Immature natural killer cell (primary cell): ENCODE data around the gene GNPTAB. TPM values are rescaled to one million over a fixed set of nuclear protein-coding genes. Genes with fewer than 3 reads are reported as not detected.
"Not testable (repeated sequence)": the region's sequence is repeated elsewhere in the genome, so short reads cannot be mapped to it uniquely, and the experiment has no call there.

Experiments
- DNase-seq, 3 donors: peaks; one replicate each; pipeline ENCODE4 v3.0.0; 2022; ENCODE audit warnings: mixed read lengths in 1 of 3
- H3K27ac Mint-ChIP-seq, 6 donors: one replicate each; pipeline ENCODE4 v1.8.0; 2020; ENCODE audit warnings: mixed read lengths in 6 of 6, mild to moderate bottlenecking in 5 of 6, inconsistent platforms in 4 of 6, moderate library complexity in 3 of 6
- H3K27me3 Mint-ChIP-seq, 3 donors: one replicate each; pipeline ENCODE4 v1.8.0; 2020 to 2021; ENCODE audit warnings: low read depth in 3 of 3, mild to moderate bottlenecking in 3 of 3, mixed read lengths in 3 of 3, moderate library complexity in 3 of 3, inconsistent platforms in 1 of 3
- H3K36me3 Mint-ChIP-seq, 3 donors: one replicate each; pipeline ENCODE4 v1.8.0; 2020; ENCODE audit warnings: mixed read lengths in 3 of 3, inconsistent platforms in 2 of 3, mild to moderate bottlenecking in 2 of 3
- H3K4me1 Mint-ChIP-seq, 2 donors: one replicate each; pipeline ENCODE4 v1.8.0; 2020; ENCODE audit warnings: inconsistent platforms in 2 of 2, mild to moderate bottlenecking in 2 of 2, mixed read lengths in 2 of 2, moderate library complexity in 1 of 2
- H3K4me3 Mint-ChIP-seq, 5 donors: one replicate each; pipeline ENCODE4 v1.8.0; 2020; ENCODE audit warnings: mild to moderate bottlenecking in 5 of 5, mixed read lengths in 5 of 5, inconsistent platforms in 3 of 5, moderate library complexity in 3 of 5
- H3K9me3 Mint-ChIP-seq, 6 donors: one replicate each; pipeline ENCODE4 v1.8.0; 2020; ENCODE audit warnings: mild to moderate bottlenecking in 6 of 6, mixed read lengths in 6 of 6, inconsistent platforms in 4 of 6, moderate library complexity in 3 of 6
- polyA plus RNA-seq, 3 donors: library from polyadenylated mRNA; unstranded; fragments of 300-500 nt; fragmentation: Illumina TruSeq; gene quantifications; one replicate each; pipeline ENCODE4 v1.2.3, GENCODE V29; 2021

The GNPTAB gene
- polyA plus RNA-seq, 3 donors from 2014 or later = 155 to 253 (median 185) TPM

GRCh38 chr12:101859664-101860607 is 29.2 kb upstream of the GNPTAB start:
- DNase-seq = no peak
- no peak overlapping the region for H3K27ac Mint-ChIP-seq
- H3K9me3 Mint-ChIP-seq = peaks cover 0 to under 1% (median 0%) of the 10 kb centered on the region in 6 donors
- no peaks in the 10 kb centered on the region for H3K36me3 Mint-ChIP-seq
- peaks cover 0 to 1% (median 0%) of the 10 kb centered on the region in 3 donors for H3K27me3 Mint-ChIP-seq
- no peak overlapping the region for H3K4me3 Mint-ChIP-seq
- peaks cover 1 to 11% of the 10 kb centered on the region in 2 donors for H3K4me1 Mint-ChIP-seq

DNA sequence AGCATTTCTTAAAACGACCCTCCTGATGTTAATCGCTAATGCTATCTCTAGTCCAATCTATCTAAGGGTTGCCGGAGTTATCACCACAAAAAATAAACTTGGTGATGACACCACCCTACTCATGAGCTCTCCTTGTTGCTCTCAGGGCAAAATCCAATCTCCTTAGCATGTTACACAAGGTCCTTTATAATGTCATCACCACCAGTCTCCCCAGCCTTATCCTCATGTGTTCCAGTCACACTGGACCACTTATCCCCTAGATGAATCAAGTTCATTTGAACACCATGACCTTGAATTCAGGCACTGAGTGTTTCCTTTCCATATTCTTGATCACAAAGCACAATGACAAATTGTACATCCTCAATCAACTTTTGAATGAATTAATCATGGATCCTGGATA is 27.6 kb upstream of the GNPTAB start:
- DNase-seq = no peak
- Mint-ChIP-seq H3K4me1 (peaks cover 1 to 20% of the 10 kb centered on the region in 2 donors), H3K36me3 (no peaks in the 10 kb centered on the region), H3K27ac (no peak overlapping the region), H3K4me3 (no peak overlapping the region), H3K9me3 (no peaks in the 10 kb centered on the region), H3K27me3 (no peaks in the 10 kb centered on the region)

DNA sequence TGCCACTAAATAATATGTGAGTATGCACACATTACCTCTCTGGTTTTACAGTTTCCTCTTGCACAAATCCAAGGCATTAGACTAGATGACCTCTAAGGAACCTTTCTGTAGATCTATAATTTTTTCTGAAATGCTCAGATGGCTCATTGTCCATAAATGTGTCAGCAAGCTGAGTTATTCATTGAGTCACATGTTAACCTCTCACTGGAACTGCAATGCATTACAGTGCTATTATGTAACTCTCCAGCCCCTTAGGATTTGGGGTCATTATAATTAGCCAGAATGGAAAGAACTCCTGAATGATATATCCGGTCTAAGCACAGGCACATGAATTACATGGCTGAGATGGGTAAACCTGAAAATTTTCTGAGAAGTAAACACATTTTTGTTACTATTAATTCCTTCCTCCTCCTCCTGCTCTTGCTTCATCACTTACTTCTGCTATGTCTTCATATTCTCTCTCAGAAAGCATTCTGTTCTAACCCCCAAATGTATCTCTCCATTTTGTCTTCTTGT is 26.3 kb upstream of the GNPTAB start:
- no peak overlapping the region for H3K27ac Mint-ChIP-seq

GRCh38 chr12:101856614-101857013 is 25.9 kb upstream of the GNPTAB start:
- H3K9me3 Mint-ChIP-seq, H3K27me3 Mint-ChIP-seq, H3K27ac Mint-ChIP-seq, DNase-seq, H3K36me3 Mint-ChIP-seq, H3K4me3 Mint-ChIP-seq: not testable (repeated sequence)
- H3K4me1 Mint-ChIP-seq = peaks cover 1 to 20% of the 10 kb centered on the region in 2 donors

More for the DNA sequence above, 26.3 kb upstream of the GNPTAB start:
- H3K4me3 Mint-ChIP-seq = no peak overlapping the region
- H3K27me3 Mint-ChIP-seq = no peaks in the 10 kb centered on the region
- no peaks in the 10 kb centered on the region for H3K36me3 Mint-ChIP-seq
- no peak for DNase-seq
- peaks cover 1 to 20% of the 10 kb centered on the region in 2 donors for H3K4me1 Mint-ChIP-seq
- H3K9me3 Mint-ChIP-seq = no peaks in the 10 kb centered on the region

GRCh38 chr12:101855976-101856375 is 25.2 kb upstream of the GNPTAB start:
- H3K36me3 Mint-ChIP-seq = no peaks in the 10 kb centered on the region
- H3K4me1 Mint-ChIP-seq = peaks cover 1 to 20% of the 10 kb centered on the region in 2 donors
- H3K27ac Mint-ChIP-seq = no peak overlapping the region
- H3K27me3 Mint-ChIP-seq = no peaks in the 10 kb centered on the region
- no peak overlapping the region for H3K4me3 Mint-ChIP-seq
- no peak for DNase-seq
- H3K9me3 Mint-ChIP-seq = no peaks in the 10 kb centered on the region

DNA sequence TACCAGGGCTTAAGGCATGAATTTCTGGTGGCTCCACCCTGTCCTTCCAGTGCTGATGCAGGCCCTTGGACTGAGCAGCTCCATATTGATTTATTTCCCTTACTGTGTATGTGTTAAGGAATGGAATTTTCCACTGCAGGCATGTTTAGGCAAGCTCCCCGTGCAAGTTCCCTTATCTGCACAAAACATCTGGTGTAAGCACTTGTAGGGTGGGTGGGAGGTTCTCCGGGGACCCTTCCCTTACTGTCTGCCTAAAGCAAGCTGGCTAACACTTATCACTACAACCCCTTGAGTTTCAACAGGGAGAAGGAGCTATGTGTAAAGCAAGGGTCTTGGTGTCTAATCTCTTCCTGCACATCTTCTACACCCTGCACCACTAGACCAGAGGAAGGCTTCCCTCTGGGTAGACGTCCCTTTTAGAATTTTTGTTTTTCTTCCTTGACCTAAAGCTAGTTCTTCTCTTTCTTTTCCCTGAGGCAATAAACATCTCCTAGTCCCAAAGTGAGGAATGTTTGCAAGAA is 24.7 kb upstream of the GNPTAB start:
- H3K27ac Mint-ChIP-seq = no peak overlapping the region
- DNase-seq = no peak
- no peaks in the 10 kb centered on the region for H3K36me3 Mint-ChIP-seq
- H3K9me3 Mint-ChIP-seq = no peaks in the 10 kb centered on the region
- peaks cover 1 to 20% of the 10 kb centered on the region in 2 donors for H3K4me1 Mint-ChIP-seq
- H3K4me3 Mint-ChIP-seq = no peak overlapping the region
- peaks cover 0 to 2% (median 0%) of the 10 kb centered on the region in 3 donors for H3K27me3 Mint-ChIP-seq

GRCh38 chr12:101854747-101855146 is 24.0 kb upstream of the GNPTAB start:
- no peak overlapping the region for H3K27ac Mint-ChIP-seq
- H3K27me3 Mint-ChIP-seq = peaks cover 0 to 3% (median 0%) of the 10 kb centered on the region in 3 donors
- H3K36me3 Mint-ChIP-seq = no peaks in the 10 kb centered on the region
- no peak overlapping the region for H3K4me3 Mint-ChIP-seq
- H3K4me1 Mint-ChIP-seq = peaks cover 1 to 20% of the 10 kb centered on the region in 2 donors
- DNase-seq = no peak
- H3K9me3 Mint-ChIP-seq = no peaks in the 10 kb centered on the region

DNA sequence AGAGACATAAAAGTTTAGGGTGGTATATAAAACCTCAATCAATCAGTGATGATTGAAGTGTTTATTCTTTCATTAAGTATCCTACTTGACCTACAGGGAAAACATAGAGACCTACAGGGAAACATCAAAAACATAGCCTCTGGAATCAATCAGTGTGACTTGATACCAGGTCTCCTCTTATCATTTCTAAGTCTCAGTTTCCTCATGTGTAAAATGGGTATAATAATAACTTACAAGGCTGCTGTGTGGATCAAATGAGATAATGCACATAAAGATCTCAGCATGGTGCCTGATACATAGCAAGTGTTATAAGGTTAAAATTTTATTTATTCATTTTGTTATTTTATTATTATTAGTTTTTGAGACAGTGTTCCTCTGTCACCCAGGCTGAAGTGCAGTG is 22.2 kb upstream of the GNPTAB start:
- Mint-ChIP-seq H3K4me3 (no peak overlapping the region), H3K9me3 (no peaks in the 10 kb centered on the region), H3K27me3 (peaks cover 0 to 3% (median 0%) of the 10 kb centered on the region in 3 donors), H3K4me1 (peaks cover 1 to 20% of the 10 kb centered on the region in 2 donors), H3K27ac (no peak overlapping the region), H3K36me3 (no peaks in the 10 kb centered on the region)
- DNase-seq = no peak

DNA sequence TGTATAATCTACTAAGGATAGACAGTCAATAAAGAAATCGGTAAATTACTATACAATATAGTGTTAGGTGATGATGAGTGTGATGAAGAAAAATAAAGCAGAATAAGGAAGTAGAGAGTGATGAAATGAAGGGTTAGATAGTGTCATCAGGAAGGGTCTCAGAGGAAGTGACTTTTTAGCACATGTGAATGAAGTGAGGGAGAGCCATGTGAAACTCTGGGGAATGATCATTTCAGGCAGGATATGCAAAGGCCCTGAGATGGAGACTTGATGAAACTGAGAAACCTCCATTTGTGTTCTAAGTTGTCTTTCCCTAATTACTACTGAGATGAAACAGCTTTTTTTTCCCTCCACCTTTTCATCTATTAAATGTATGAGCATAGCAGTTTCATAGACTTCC is 19.4 kb upstream of the GNPTAB start:
- H3K4me1 Mint-ChIP-seq = peaks cover 1 to 12% of the 10 kb centered on the region in 2 donors
- H3K27ac Mint-ChIP-seq = peak overlapping the region in 2 of 6 donors; percentile 7 to 42
- H3K9me3 Mint-ChIP-seq = no peaks in the 10 kb centered on the region
- H3K36me3 Mint-ChIP-seq = no peaks in the 10 kb centered on the region
- peaks cover 0 to 3% (median 0%) of the 10 kb centered on the region in 3 donors for H3K27me3 Mint-ChIP-seq
- no peak for DNase-seq
- no peak overlapping the region for H3K4me3 Mint-ChIP-seq

- H3K4me3 Mint-ChIP-seq = no peak overlapping the region
- no peaks in the 10 kb centered on the region for H3K9me3 Mint-ChIP-seq
- H3K4me1 Mint-ChIP-seq = no peaks in the 10 kb centered on the region
- peaks cover 0 to 3% (median 2%) of the 10 kb centered on the region in 3 donors for H3K27me3 Mint-ChIP-seq
- no peaks in the 10 kb centered on the region for H3K36me3 Mint-ChIP-seq
- H3K27ac Mint-ChIP-seq = peak overlapping the region in 1 of 6 donors; percentile 34
- no peak for DNase-seq
Measured at GRCh38 chr12:101847325-101847724, 16.6 kb upstream of the GNPTAB start.

DNA sequence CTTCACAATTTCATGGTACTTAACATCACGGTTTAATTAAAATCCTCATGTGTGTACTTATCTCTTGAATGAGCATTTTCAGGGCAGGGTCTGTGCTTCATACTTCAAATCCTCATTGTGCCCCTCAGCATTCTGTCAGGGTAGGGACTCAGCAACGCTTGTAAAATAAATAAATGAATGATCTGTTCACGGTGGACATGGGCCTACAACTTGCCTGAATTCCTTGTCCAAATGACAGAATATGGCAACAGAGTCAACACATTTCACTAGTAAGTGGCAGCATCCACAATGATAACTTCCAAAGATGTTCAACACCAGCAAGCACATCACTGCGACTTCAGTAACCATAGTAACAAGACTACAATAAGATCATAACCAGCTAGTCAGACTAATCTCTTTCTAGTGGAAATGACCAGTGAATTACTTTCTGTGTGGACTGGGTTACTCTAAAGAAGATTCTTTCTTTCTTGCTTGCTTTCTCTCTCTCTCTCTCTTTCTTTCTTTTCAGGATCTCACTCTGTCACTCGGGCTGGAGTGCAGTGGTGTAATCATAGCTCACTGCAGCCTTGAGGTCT is 14.5 kb upstream of the GNPTAB start:
- H3K4me1 Mint-ChIP-seq = no peaks in the 10 kb centered on the region
- H3K4me3 Mint-ChIP-seq = no peak overlapping the region
- H3K27me3 Mint-ChIP-seq = peaks cover 0 to 2% (median 2%) of the 10 kb centered on the region in 3 donors
- H3K27ac Mint-ChIP-seq = no peak overlapping the region
- no peaks in the 10 kb centered on the region for H3K9me3 Mint-ChIP-seq
- no peak for DNase-seq
- no peaks in the 10 kb centered on the region for H3K36me3 Mint-ChIP-seq

DNA sequence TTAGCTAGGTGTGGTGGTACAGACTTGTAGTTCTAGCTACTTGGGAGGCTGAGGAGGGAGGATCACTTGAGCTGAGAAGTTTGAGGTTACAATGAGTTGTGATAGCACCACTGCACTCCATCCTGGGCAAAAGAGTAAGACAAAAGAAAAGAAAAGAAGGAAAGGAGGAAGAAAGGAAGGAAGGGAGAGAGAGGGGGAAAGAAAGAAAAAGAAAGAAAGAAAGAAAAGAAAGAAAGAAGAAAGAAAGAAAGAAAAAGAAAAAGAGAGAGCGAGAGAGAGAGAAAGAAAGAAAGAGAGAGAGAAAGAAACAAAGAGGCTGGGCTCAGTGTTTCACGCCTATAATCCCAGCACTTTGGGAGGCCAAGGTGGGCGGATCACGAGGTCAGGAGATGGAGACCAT is 10.3 kb upstream of the GNPTAB start:
- Mint-ChIP-seq H3K4me1 (peaks cover 8 to 14% of the 10 kb centered on the region in 2 donors), H3K27me3 (peaks cover 0 to 5% (median 2%) of the 10 kb centered on the region in 3 donors), H3K4me3 (no peak overlapping the region), H3K9me3 (no peaks in the 10 kb centered on the region), H3K36me3 (no peaks in the 10 kb centered on the region), H3K27ac (no peak overlapping the region)
- DNase-seq = no peak

DNA sequence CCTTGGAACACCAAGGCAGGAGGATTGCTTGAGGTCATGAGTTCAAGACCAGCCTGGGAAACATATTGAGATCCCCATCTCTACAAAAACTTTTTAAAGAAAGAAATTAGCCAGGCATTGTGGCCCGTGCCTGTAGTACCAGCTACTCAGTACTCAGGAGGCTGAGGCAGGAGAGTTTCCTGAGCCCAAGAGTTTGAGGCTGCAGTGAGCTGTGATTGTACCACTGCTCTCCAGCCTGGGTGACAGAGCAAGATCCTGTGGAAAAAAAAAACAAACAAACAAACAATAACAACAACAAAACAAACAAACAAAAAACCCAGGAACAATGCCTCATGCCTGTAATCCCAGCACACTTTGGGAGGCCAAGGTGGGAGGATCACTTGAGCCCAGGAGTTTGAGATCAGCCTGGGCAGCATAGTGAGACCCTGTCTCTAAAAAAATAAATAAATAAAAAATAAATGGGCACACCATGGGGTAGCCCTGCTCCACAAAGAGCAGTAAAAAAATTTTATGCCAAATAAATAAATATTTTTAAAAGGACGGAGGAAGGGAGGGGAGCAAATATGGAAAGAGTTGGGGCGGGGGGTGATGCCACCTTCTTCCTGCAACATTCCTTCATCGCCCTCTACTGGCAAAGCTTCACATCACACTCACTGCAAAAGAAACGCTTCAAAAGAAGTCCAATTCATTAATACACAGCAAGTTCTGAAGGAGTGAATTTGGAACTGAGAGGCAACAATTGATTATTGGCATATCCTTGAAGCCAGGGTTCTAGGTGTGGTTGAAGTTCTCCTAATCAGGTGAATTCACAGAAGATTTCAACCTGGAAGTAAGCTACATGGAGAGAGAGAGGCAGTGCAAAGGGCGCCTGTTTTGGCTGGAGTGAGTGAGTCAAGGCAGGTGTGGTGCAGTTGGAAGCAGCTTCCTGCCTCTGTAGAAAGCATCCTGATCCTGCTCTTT is 8.8 kb upstream of the GNPTAB start:
- Mint-ChIP-seq H3K27me3 (peaks cover 0 to 5% (median 2%) of the 10 kb centered on the region in 3 donors), H3K27ac (peak overlapping the region in 1 of 6 donors; percentile 51), H3K9me3 (no peaks in the 10 kb centered on the region), H3K36me3 (no peaks in the 10 kb centered on the region), H3K4me3 (peak overlapping the region in 3 of 5 donors; percentile 41 to 61 (median 51)), H3K4me1 (peaks cover 8 to 14% of the 10 kb centered on the region in 2 donors)
- DNase-seq = peak; percentile 65 to 72 (median 69)
